Dedifferentiated amniotic fluid mesenchymal stem cell (primary cell): ENCODE data around the gene SEC23A.
"Not testable (repeated sequence)": the region's sequence is repeated elsewhere in the genome, so short reads cannot be mapped to it uniquely, and the experiment has no call there.

Experiments used
- DNase-seq: peaks from one replicate; pipeline ENCODE4 v3.0.0-alpha.2; 2016; ENCODE audit errors: extremely low spot score

SEC23A gene

GRCh38 chr14:39030209-39030608, 72.8 kb downstream of the SEC23A start:
- DNase-seq, result no peak

GRCh38 chr14:39029789-39030188, 73.2 kb downstream of the SEC23A start:
- no peak for DNase-seq

GRCh38 chr14:39028620-39029019, 74.4 kb downstream of the SEC23A start:
- no peak for DNase-seq

GRCh38 chr14:39025810-39026627, 77.0 kb downstream of the SEC23A start:
- no peak for DNase-seq

- DNase-seq, result no peak
Measured at GRCh38 chr14:39025250-39025809, 77.7 kb downstream of the SEC23A start.

- DNase-seq, result no peak
Measured at GRCh38 chr14:39023939-39024871, 78.8 kb downstream of the SEC23A start.

- DNase-seq, result not testable (repeated sequence)
Measured at GRCh38 chr14:39017096-39018016, 85.7 kb downstream of the SEC23A start.

GRCh38 chr14:39016733-39017095, 86.3 kb downstream of the SEC23A start:
- DNase-seq, result no peak

- no peak for DNase-seq
Measured at GRCh38 chr14:39015964-39016577, 87.0 kb downstream of the SEC23A start.

- DNase-seq, result peak; percentile 44
Measured at GRCh38 chr14:39015360-39015961, 87.6 kb downstream of the SEC23A start.

- no peak for DNase-seq
Measured at GRCh38 chr14:39014460-39014859, 88.6 kb downstream of the SEC23A start.

- not testable (repeated sequence) for DNase-seq
Measured at GRCh38 chr14:39008965-39009364, 94.1 kb downstream of the SEC23A start.

- no peak for DNase-seq
Measured at GRCh38 chr14:39006721-39007410, 96.2 kb downstream of the SEC23A start.

GRCh38 chr14:39005044-39005880, 97.8 kb downstream of the SEC23A start:
- DNase-seq, result no peak

- no peak for DNase-seq
Measured at GRCh38 chr14:38999949-39000348, 103.1 kb downstream of the SEC23A start.

GRCh38 chr14:38994731-38995130, 108.3 kb downstream of the SEC23A start:
- DNase-seq, result no peak

GRCh38 chr14:38993981-38994380, 109.1 kb downstream of the SEC23A start:
- DNase-seq, result no peak

- no peak for DNase-seq
Measured at GRCh38 chr14:38992067-38992844, 110.8 kb downstream of the SEC23A start.
